ENCODE measurements around the gene NFASC.

NFASC gene

DNA sequence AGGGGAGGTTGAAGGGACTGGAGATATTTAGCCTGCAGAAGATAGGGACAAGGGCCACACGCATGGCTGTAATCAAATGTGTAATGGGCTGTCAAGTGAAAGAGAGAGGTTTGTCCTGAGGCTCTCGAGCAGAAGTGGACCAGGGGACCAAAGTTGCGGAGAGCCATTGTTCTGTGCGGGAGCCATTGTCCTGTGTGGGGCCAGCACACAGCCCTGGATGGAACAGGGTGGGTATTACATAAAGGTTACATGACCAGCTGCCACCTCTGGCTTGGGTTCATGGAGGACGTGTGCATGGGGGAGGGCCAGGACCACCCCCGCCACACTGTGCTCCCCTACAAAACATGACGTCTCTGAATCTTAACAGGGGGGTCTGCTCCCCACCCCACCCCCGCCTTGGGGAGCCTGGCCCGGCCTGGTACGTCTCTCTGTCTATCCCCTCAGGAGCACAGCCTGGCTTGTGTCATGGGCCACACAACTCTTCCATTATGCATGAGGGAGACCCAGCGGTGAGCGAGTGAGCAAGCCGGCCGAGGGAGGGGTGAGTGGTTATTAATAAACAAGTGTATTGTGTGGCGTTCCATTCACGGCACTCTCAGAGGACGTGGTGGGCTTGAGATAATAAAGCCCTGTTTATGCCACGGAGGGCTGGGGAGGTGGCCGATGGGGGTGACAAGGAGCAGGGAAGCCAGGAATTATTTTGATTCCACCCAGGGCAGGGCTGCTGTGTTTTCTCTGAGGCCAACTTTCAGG lies at the start of gene NFASC:
TSS of gene NFASC (plus strand) at position 703 of the 753 bp plus-strand sequence. CDS start 73,454 bp downstream, outside the sequence.
- DNase-seq (ENCODE audit: low spot score), result no peak

GRCh38 chr1:204821476-204821875 lies 49.2 kb upstream of the NFASC start:
- no peak for DNase-seq (ENCODE audit: low spot score)

DNA sequence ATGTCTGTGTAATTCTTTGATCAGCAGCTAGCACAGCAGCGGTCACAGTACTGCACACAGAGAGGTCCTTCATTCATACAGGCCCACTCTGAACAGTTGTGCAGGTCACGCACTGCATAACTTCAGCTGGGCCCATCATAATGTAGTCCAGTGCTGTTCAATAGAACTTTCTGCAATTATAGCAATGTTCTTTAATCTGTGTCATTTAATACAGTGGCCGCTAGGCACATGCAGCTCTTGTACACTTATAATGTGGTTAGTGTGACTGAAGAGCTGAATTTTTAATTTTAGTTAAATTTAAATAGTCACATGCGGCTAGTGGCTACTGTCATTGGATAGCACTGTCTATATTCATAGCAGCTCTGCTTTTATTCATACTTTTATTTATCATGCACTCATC lies 48.7 kb upstream of the NFASC start:
- DNase-seq (ENCODE audit: low spot score), result no peak

DNA sequence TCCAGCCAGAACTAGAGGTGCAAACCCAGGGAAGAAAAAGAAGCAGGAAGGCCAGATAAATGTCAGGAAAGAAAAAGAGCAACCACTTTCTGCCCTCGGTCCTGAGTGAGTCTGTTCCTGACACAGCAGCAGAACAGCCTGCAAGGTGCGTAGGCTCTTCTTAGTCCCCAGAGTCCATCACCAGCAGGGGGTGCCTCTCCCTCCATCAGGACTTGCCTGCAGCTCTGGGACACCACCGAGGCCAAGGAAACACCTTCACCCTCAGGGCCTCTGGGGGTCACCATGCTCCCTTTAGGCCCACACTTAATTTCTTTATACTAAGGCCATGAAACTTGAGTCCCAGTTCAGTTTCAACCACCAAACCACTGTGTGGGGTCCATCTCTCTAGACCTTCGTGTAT lies 43.7 kb upstream of the NFASC start:
- DNase-seq (ENCODE audit: low spot score), result no peak

- DNase-seq (ENCODE audit: low spot score), result peak; percentile 36
Measured at GRCh38 chr1:204828352-204828850, 42.3 kb upstream of the NFASC start.

- no peak for DNase-seq (ENCODE audit: low spot score)
Measured at GRCh38 chr1:204829133-204829825, 41.4 kb upstream of the NFASC start.

- no peak for DNase-seq (ENCODE audit: low spot score)
Measured at GRCh38 chr1:204830747-204831146, 39.9 kb upstream of the NFASC start.

- DNase-seq (ENCODE audit: low spot score), result no peak
Measured at GRCh38 chr1:204831186-204831585, 39.5 kb upstream of the NFASC start.

DNA sequence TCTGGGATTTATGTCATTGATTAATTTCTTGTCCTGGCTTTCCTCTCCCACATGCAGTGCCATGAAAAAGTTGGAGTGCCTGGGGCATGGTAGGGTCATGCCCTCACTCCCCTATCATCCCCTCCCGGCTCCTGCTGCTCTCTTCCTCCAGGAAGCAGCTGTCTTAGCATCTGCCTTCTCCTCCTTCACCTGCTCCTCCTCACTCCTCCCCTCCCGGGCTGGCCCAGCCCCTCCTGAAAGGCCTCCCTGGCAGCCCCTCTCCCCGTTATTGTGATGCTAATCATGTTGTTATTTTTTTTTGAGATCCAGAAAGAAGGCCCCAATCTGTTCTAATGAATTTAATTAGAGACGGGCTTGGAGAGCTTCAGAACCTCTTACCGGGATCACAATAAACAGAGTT lies 36.3 kb upstream of the NFASC start:
- DNase-seq (ENCODE audit: low spot score), result no peak

DNA sequence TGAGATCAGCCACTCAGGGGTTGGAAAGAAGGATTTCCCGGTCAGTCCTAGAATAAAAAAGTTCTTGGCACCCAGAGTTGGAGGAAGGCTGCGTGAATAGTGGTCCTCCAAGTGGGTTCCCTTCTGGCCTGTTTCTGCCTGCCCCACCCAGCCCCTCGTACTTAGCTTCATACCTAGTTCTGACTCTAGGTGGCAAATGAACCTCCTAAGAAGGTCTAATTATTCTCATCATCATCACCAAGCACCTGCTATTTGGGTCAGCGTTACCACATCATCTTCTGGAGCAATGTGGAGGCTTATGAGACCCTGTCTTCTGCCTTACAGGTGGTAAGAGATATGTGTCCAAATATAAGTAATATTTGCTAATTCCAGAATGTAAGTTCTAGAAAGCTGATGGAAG lies 35.9 kb upstream of the NFASC start:
- no peak for DNase-seq (ENCODE audit: low spot score)

DNA sequence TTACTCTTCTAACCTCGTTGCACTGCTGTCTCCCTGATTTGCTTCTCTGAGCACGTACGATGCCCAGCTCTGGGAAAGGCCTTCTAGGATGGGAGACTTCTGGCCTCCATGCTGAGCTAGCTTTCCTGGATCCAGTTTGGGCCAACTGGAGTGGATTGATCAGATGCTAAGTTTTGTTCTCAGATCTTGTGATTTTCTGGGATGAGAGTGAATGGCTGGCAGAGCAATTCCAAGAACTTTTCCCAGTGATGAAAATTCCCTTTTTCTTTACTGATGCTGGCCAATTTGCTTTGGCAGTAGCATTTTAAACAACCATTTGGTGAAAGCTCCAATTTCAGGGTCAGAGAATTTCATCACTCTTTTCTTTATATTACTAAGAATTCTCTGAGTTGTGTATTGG lies 34.9 kb upstream of the NFASC start:
- no peak for DNase-seq (ENCODE audit: low spot score)

DNA sequence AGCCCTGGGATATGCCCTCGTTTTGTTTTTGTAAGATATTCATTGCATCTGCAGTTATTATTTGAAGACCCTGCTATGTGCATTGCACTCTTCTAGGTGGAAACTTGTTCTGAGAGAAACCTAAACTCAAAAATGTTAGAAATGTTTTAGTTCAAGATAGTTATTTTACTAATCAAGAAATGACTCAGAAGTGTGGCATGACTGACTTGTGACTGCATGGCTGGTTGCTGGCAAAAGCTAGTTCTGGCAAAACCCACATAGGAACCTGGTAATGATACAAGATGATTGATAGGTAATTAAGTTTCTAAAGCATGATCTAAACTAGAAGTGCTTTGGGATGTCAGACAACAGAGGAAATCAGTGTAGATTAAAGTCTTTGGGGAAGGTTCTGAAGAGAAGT lies 33.8 kb upstream of the NFASC start:
- no peak for DNase-seq (ENCODE audit: low spot score)

DNA sequence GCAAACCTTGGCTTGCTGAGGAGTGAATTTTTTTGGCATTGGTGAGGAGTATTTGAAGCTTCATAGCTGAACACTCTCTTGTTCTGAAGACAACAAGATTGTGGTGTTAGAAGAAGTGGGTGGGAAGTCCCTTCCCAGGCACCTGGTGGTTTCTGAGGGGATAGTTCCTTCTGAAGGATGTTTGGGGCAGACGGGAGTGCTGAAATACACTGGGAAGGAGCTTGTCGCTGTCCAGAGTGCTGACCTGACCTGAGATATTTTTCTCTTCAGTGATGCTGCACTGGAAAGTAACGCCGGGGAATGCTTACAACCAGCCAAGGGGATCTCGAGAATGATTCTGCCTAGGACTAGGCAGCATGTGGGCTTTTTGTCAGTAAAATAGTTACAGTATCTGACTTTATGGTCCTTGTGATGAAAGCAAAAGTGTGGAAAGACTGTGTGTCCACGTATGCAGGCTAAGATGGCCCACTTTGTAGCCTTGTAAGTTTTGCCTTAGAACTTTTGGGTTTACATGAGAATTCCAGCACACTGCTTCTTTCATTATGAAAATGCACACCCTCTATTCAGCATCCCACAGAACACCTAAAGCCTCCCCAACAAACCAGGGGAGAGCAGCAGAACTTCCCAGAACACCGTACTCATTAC lies 33.1 kb upstream of the NFASC start:
- peak; percentile 16 for DNase-seq (ENCODE audit: low spot score)

DNA sequence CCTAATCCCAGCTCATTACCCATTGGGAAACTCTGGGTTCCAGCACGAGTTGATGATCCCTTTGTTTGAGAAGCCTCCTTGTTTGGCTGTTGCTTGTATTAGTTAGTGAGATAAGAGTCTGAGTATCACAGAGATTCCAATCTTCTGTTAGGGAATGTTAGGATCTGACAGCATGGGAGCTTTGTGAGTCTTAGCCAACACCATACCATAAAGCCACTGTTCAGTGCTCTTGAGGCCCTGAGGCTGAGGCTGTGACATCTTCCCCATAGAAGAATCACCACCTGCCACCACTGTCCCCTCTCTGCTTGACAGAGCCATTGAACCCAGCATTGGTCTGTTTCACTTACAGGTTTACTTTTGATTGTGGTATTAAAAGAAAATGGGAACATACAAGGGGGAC lies 29.3 kb upstream of the NFASC start:
- no peak for DNase-seq (ENCODE audit: low spot score)

DNA sequence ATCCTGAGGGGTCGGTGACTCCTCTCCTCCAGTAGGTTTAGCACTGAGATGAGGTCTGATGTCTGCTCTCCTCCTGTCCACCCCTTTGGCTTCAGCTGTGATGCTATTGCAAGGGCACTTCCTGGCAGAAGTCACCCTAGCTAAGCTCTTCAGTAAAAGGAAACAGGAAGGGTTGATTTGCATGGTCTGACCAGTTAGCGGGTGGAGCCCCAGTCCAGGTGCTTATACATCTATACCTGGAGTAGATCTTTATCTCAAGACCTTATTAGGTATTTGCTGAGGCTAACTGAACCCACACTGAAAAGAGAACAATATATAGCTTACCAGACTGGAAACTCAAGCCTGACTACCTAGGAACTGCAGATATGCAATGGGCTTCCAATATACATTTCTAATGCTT lies 28.9 kb upstream of the NFASC start:
- no peak for DNase-seq (ENCODE audit: low spot score)

DNA sequence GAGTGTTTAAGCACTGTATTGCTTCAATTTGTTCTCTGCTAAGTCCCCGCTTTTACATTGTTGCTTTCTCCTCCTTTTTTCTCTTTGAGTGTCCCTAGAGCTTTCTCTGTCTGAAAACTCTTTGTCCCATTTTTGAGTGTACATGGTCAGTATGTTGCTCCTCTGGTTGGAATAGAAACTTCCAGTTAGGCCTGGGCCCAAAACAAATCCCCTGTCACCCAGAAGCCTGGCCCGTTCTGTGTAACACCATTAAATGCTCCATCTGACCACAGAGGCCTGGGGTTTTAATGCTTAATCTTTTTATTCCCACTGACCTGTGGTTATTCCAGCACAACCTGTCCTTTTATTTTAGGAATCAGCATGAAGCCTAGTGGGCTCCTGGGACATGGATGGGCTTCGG lies 28.3 kb upstream of the NFASC start:
- no peak for DNase-seq (ENCODE audit: low spot score)

GRCh38 chr1:204842892-204843291 lies 27.8 kb upstream of the NFASC start:
- no peak for DNase-seq (ENCODE audit: low spot score)

DNA sequence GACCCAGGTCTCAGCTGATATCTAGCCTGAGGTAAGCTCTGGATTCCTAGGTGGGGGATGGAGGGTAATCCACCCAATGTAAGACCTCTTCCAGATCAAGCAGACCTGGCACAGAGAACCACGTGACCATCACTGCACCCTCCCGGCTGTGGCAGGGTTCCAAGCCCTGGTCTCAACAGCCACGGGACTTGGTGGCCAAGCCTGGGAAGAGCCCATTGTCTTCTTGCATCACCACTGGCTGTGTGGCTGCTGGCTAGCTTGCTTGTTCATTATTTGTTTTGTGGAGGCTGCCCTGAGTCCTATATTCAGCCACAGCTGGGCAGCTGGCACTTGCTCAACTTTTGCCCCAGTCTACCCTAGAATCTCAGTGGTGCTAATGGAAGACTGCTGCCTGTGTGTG lies 24.1 kb upstream of the NFASC start:
- DNase-seq (ENCODE audit: low spot score), result no peak

GRCh38 chr1:204848579-204848978 lies 22.1 kb upstream of the NFASC start:
- no peak for DNase-seq (ENCODE audit: low spot score)

DNA sequence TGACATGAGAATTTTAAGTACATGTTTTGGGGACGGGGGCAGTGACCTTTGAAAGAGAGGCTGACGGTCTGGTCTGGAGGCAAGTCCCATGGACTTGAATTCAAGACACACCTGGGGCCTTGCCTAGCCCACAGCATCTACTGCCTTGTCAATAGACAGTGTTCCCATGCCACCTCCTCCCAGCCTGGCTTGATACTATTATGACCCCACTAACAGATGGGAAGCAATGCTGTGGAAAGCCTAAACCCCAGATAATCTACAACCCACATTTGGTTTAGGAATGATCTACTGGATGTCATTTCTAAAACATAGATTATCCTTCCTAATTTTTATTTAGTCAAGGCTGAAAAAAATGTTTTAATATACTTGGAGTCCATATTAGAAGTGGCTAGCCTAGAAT lies 17.8 kb upstream of the NFASC start:
- DNase-seq (ENCODE audit: low spot score), result no peak

DNA sequence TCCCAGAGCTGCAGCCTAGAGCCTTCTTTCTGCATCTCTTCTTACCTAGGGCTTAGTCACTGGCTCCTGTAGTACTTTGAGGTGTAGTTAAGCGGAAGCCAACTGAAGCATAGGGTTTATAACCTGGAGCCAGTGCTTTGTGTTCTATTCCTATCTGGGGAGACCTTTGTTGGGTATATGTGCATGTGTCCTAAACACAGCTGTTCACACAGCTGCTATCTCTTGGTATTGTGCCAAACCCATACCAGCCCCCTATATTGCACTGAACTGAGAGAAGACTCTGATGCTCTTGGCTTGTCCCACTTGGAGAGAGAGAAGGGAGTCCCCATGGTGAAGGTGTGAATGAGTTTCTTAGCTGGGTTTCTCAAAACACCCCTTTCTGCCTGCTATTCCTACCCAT lies 17.2 kb upstream of the NFASC start:
- DNase-seq (ENCODE audit: low spot score), result no peak

- DNase-seq (ENCODE audit: low spot score), result no peak
Measured at GRCh38 chr1:204854286-204854685, 16.4 kb upstream of the NFASC start.

DNA sequence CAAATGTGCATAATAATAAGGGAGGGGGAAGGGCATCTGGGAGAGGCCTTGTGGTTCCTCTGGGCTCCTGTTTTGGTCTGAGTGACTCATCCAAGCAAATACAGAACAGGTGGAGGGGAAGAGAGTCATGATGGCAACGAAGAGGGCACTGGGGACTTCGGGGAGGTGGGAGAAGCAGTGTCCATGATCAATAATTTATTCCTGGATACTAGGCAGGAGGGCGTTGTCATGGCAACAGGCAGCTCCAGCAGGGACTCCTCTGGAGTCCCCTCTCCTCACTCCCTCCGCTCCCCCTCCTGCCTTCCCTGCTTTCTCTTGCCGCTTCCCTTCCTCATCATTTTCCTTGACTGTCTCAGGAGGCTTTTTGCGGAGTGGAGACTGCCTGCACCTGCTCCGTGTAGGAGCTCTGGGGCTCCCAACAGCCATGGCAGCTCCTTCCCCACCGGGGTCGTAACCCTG lies 12.3 kb upstream of the NFASC start:
- no peak for DNase-seq (ENCODE audit: low spot score)

All from kidney capillary endothelial cell (primary cell).